Measurements from ENCODE around the gene PRAF2. TPM values are rescaled to one million over a fixed set of nuclear protein-coding genes. Genes with fewer than 3 reads are reported as not detected.
A peak's percentile ranks its signal among the peaks of the same experiment; 100 is the strongest.

The PRAF2 gene
- total and polyA plus RNA-seq, 9 of the 15 experiments (the other 6 are each of a cell fraction or from before 2014, with no cell fraction given): 0.24 to 5.7 (median 2.0) TPM

GRCh38 chrX:49089553-49089952 lies 15.8 kb upstream of the PRAF2 start (continued):
- TF ChIP-seq TEAD2 (tag; IDR thresholded peaks at IDR 0.05) (no peak), PURB (CRISPR knock-in tag; IDR thresholded peaks at IDR 0.05; ENCODE audit: low read depth) (no peak), NBN (IDR thresholded peaks at IDR 0.05; ENCODE audit: low read depth) (no peak), HINFP (tag; conservative IDR thresholded peaks at IDR 0.05; ENCODE audit: low read depth) (no peak), MYBL2 (IDR thresholded peaks at IDR 0.05; ENCODE audit: low read depth) (no peak), MYBL2 (CRISPR knock-in tag; IDR thresholded peaks at IDR 0.05; ENCODE audit: borderline replicate concordance) (no peak), HMG20B (CRISPR knock-in tag; IDR thresholded peaks at IDR 0.05) (no peak), THRAP3 (IDR thresholded peaks at IDR 0.05; ENCODE audit: borderline replicate concordance) (no peak), ZNF766 (CRISPR knock-in tag; conservative IDR thresholded peaks at IDR 0.05) (no peak), ZHX1 (conservative IDR thresholded peaks at IDR 0.05; ENCODE audit: low read length) (no peak), PTRF (tag; IDR thresholded peaks at IDR 0.05) (no peak), MAFG (tag; conservative IDR thresholded peaks at IDR 0.05) (peak; percentile 77), NCOA4 (IDR thresholded peaks at IDR 0.05; ENCODE audit: partially characterized antibody) (no peak), MAZ (CRISPR knock-in tag; conservative IDR thresholded peaks at IDR 0.05 in 1 of 2, IDR thresholded peaks at IDR 0.05 in 1 of 2) (no peak), POLR2AphosphoS5 (IDR thresholded peaks at IDR 0.05; ENCODE audit: control insufficient read depth, insufficient read depth, low read depth, low read length) (no peak), RBFOX2 (IDR thresholded peaks at IDR 0.05; ENCODE audit: low read depth, low read length) (no peak), ZNF431 (CRISPR knock-in tag; IDR thresholded peaks at IDR 0.05) (no peak), SREBF2 (CRISPR knock-in tag; IDR thresholded peaks at IDR 0.05) (no peak), NCOA1 (IDR thresholded peaks at IDR 0.05; ENCODE audit: low read depth) (peak; percentile 36; the same call in 1 of the 2 replicates), SRF (CRISPR knock-in tag; IDR thresholded peaks at IDR 0.05) (no peak), NR1H2 (CRISPR knock-in tag; IDR thresholded peaks at IDR 0.05) (no peak), DIDO1 (tag; IDR thresholded peaks at IDR 0.05; ENCODE audit: low read depth) (no peak)
- TF ChIP-seq, protein P1, sequence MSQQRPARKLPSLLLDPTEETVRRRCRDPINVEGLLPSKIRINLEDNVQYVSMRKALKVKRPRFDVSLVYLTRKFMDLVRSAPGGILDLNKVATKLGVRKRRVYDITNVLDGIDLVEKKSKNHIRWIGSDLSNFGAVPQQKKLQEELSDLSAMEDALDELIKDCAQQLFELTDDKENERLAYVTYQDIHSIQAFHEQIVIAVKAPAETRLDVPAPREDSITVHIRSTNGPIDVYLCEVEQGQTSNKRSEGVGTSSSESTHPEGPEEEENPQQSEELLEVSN (IDR thresholded peaks at IDR 0.05; ENCODE audit: borderline replicate concordance in 1 of 2, extremely low read depth in 1 of 2, insufficient read depth in 1 of 2, insufficient read length in 1 of 2, low read depth in 1 of 2, low read length in 1 of 2, poor library complexity in 1 of 2, severe bottlenecking in 1 of 2): no peak
- TF ChIP-seq, protein P2, sequence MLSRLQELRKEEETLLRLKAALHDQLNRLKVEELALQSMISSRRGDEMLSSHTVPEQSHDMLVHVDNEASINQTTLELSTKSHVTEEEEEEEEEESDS (CRISPR knock-in tag; IDR thresholded peaks at IDR 0.05): no peak
